Measurements from ENCODE around the gene GAB2. TPM values are rescaled to one million over a fixed set of nuclear protein-coding genes. Genes with fewer than 3 reads are reported as not detected.
"Not testable (repeated sequence)": the region's sequence is repeated elsewhere in the genome, so short reads cannot be mapped to it uniquely, and the experiment has no call there.

Gene GAB2
- total RNA-seq, 1 donor from 2014 or later = 65.8 TPM

DNA sequence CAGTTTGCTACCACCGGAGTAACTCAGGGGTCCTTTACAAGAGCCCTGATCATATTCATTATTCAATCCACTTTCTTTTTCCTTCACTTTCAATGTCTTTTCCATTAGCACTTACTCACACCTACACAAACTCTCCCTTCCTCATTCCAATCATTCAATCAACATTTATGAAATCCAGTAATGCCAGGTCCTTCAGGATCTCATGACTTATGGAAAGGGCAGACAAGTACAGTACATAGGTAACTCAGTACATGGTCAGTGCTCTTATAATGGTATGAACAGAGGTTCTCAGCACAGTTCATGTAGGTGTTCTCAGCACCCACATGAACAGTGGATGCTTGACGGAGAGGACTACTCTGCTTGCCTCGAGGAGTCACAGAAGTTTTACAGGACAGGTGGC lies 122.3 kb downstream of the GAB2 start:
- no peaks in the 10 kb centered on the region for H3K9me3 ChIP-seq
- no peaks in the 10 kb centered on the region for H3K27me3 ChIP-seq
- intact Hi-C loops (cut with DNase I) = no loop called here
- H3K4me3 ChIP-seq = no peak overlapping the region
- no peaks in the 10 kb centered on the region for H3K36me3 ChIP-seq
- peaks cover 23% of the 10 kb centered on the region for H3K4me1 ChIP-seq
- no peak overlapping the region for H3K27ac ChIP-seq
- ATAC-seq (peak; percentile 59), DNase-seq (no peak)
- TF ChIP-seq, protein P1, sequence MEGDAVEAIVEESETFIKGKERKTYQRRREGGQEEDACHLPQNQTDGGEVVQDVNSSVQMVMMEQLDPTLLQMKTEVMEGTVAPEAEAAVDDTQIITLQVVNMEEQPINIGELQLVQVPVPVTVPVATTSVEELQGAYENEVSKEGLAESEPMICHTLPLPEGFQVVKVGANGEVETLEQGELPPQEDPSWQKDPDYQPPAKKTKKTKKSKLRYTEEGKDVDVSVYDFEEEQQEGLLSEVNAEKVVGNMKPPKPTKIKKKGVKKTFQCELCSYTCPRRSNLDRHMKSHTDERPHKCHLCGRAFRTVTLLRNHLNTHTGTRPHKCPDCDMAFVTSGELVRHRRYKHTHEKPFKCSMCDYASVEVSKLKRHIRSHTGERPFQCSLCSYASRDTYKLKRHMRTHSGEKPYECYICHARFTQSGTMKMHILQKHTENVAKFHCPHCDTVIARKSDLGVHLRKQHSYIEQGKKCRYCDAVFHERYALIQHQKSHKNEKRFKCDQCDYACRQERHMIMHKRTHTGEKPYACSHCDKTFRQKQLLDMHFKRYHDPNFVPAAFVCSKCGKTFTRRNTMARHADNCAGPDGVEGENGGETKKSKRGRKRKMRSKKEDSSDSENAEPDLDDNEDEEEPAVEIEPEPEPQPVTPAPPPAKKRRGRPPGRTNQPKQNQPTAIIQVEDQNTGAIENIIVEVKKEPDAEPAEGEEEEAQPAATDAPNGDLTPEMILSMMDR (IDR thresholded peaks at IDR 0.05) = no peak

DNA sequence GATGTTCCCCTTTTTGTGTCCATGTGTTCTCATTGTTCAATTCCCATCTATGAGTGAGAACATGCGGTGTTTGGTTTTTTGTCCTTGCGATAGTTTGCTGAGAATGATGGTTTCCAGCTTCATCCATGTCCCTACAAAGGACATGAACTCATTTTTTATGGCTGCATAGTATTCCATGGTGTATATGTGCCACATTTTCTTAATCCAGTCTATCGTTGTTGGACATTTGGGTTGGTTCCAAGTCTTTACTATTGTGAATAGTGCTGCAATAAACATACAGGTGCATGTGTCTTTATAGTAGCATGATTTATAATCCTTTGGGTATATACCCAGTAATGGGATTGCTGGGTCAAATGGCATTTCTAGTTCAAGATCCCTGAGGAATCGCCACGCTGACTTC lies 123.5 kb downstream of the GAB2 start:
- intact Hi-C loops (cut with DNase I); H3K27ac ChIP-seq; H3K27me3 ChIP-seq; H3K4me3 ChIP-seq; H3K36me3 ChIP-seq; ATAC-seq; H3K9me3 ChIP-seq; DNase-seq: not testable (repeated sequence)
- H3K4me1 ChIP-seq = peaks cover 23% of the 10 kb centered on the region

DNA sequence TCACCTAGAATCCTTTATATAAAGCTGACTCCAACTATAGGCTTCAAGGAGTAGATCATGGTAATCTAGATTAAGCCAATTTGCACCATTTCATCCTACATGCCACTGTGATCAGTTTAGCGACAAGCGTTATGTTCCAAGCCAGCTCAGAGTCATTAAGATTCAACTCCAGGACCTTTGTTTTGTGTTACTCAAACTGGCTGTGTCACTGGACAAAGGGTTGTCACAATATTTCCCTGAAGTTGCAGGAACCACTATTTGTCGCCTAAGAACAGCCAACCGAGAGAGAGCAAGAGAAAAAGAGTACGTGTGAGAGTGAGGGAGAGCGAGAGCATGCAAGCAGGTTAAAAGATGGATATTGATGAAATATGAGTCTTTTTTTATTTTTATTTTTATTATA lies 124.1 kb downstream of the GAB2 start:
- intact Hi-C loops (cut with DNase I) = no loop called here
- H3K4me1 ChIP-seq = peaks cover 23% of the 10 kb centered on the region
- H3K36me3 ChIP-seq = no peaks in the 10 kb centered on the region
- H3K4me3 ChIP-seq = no peak overlapping the region
- H3K27me3 ChIP-seq = no peaks in the 10 kb centered on the region
- TF ChIP-seq, protein P1 (IDR thresholded peaks at IDR 0.05) = no peak
- ATAC-seq (no peak), DNase-seq (no peak)
- no peaks in the 10 kb centered on the region for H3K9me3 ChIP-seq
- no peak overlapping the region for H3K27ac ChIP-seq

DNA sequence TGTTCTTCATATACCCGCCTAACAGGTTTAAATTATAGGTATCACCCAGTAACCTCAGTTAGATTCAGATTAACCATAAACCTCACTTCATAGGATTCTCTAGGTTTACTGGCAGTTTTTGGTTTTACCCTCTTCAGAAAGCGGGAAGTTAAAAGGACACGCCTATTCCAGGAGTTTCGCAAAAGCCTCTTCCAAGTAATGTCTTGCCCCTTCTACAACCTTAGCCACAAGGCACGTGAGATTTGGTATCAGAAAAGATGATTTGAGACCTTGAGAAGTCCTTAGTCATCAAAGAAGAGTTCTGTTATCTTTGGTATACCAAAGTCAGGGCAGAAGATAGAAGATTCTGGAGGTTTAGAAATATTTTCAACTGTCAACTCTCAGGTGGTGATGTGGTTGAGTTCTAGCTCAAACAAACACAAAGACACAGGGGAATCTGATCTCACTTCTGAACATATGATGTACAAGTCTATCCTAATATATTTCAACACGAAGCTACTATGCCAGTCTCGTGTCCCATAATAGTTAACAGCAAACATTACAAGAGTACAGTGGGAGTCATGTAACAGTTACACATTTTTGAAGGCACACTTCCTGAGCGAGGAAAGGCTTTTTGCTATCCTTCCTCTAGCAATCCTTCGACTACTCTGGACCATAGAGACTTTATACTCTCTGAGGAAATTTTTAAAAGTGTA lies 125.4 kb downstream of the GAB2 start:
- H3K27me3 ChIP-seq = no peaks in the 10 kb centered on the region
- H3K4me3 ChIP-seq = no peak overlapping the region
- no peak for DNase-seq
- peak overlapping the region; percentile 26 for H3K27ac ChIP-seq
- peaks cover 23% of the 10 kb centered on the region for H3K4me1 ChIP-seq
- TF ChIP-seq, protein P1 (IDR thresholded peaks at IDR 0.05) = no peak
- ATAC-seq = peak; percentile 65
- H3K36me3 ChIP-seq = no peaks in the 10 kb centered on the region
- no peaks in the 10 kb centered on the region for H3K9me3 ChIP-seq
- intact Hi-C loops (cut with DNase I) = no loop called here

DNA sequence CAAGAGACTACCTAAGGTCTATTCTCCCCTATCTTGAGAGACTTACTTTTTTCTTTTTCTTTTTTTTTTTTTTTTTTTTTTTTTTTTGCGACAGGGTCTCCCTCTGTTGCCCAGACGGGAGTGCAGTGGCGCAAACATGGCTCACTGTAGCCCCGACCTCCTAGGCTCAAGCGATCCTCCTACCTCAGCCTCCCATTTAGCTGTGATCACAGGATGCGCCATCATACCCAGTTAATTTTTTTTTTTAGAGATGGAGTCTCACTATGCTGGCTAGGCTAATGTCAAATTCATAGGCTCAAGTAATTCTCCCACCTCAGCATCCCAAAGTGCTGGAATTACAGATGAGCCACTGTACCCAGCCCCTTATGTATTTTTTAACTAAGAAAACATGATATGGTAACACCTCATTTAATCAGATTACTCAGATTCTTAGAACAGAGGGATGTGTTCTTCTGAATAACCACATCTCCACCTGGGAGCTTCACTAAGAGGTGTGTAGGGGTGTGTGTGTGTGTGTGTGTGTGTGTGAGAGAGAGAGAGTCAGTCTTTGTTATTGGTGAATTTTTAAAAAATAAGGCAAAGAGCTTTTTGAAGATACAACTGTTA lies 126.0 kb downstream of the GAB2 start:
- Histone ChIP-seq H3K9me3 (no peaks in the 10 kb centered on the region), H3K4me1 (peaks cover 19% of the 10 kb centered on the region), H3K4me3 (no peak overlapping the region), H3K27ac (peak overlapping the region; percentile 26), H3K36me3 (no peaks in the 10 kb centered on the region), H3K27me3 (no peaks in the 10 kb centered on the region)
- no peak for DNase-seq
- ATAC-seq = no peak
- TF ChIP-seq, protein P1 (IDR thresholded peaks at IDR 0.05) = no peak
- intact Hi-C loops (cut with DNase I) = no loop called here

DNA sequence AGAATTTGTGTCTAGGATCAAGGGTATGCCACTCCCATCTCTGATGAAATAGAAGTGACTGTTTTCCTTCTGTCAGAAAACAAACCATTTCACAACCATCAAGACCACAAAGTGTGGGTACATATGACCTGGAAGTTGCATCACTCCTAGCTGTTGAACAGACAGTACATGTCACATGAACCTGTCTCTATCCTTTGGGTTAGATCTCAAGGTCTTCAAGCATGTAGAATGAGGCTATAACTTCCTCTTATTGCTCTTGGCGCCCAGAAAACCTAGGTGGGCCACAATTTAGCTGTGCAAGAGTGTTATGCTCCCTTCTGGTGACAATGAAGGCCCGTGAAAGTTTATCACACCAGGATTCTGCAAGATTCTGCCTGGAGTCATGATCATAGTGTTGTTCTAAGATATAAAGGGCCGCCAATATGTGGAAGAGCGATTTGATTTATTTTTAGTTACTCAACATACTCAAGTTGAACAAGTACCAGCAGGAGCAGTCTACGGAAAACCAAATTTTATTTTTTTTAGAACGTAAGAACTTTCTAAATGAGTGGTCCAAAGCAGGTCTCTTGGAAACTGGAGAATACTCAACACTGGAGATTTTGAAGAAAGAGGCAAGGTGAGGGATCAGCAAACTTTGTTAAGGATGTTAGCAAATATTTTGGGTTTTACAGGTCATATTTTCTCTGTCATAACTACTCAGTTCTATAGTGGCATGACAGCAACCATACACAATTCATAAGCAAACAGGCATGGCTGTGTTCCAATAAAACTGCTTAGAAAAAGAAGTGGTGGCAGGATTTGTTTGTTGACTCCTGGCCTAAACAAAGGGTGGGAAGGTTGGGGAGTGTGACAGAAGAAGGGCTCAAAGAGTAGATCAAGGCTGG lies 127.1 kb downstream of the GAB2 start:
- Histone ChIP-seq H3K4me3 (no peak overlapping the region), H3K27me3 (no peaks in the 10 kb centered on the region), H3K27ac (peak overlapping the region; percentile 56), H3K36me3 (no peaks in the 10 kb centered on the region), H3K4me1 (peaks cover 18% of the 10 kb centered on the region), H3K9me3 (no peaks in the 10 kb centered on the region)
- TF ChIP-seq, protein P1 (IDR thresholded peaks at IDR 0.05) = no peak
- intact Hi-C loops (cut with DNase I) = no loop called here
- DNase-seq (no peak), ATAC-seq (peak; percentile 91)

Measured in upper lobe of right lung (tissue), 1 donor.